ENCODE measurements around the gene RAD50. TPM values are rescaled to one million over a fixed set of nuclear protein-coding genes. Genes with fewer than 3 reads are reported as not detected.

Gene RAD50
- total RNA-seq, 2 donors from 2014 or later, result 20.2 to 37.0 TPM

DNA sequence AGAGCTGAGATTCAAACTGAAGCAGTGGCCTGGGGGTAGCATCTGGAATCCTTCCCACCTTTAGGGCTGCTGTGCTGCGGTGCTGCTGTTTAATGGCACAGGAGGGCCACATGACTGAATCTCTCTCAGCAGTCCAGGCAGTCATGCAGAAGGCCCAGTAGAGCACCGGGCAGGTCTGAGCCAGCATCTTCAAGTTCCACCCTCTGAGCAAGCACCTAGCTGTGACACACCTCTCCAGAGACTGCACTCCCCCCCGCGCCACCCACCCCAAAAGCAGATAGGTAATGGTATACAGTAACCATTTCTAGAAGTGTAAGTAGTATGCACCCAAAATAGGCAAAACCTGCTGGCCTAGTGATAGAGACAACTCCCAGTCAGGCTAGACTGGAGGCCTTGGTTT lies 125.2 kb downstream of the RAD50 start:
- Histone ChIP-seq H3K4me1 (replicated peaks) (no peaks in the 10 kb centered on the region), H3K27me3 (replicated peaks; ENCODE audit: insufficient read depth) (no peaks in the 10 kb centered on the region), H3K27ac (no peak overlapping the region), H3K9me3 (no peaks in the 10 kb centered on the region), H3K4me3 (no peak overlapping the region), H3K36me3 (no peaks in the 10 kb centered on the region)
- intact Hi-C loops (cut with DNase I), result no loop called here
- TF ChIP-seq, protein P1, sequence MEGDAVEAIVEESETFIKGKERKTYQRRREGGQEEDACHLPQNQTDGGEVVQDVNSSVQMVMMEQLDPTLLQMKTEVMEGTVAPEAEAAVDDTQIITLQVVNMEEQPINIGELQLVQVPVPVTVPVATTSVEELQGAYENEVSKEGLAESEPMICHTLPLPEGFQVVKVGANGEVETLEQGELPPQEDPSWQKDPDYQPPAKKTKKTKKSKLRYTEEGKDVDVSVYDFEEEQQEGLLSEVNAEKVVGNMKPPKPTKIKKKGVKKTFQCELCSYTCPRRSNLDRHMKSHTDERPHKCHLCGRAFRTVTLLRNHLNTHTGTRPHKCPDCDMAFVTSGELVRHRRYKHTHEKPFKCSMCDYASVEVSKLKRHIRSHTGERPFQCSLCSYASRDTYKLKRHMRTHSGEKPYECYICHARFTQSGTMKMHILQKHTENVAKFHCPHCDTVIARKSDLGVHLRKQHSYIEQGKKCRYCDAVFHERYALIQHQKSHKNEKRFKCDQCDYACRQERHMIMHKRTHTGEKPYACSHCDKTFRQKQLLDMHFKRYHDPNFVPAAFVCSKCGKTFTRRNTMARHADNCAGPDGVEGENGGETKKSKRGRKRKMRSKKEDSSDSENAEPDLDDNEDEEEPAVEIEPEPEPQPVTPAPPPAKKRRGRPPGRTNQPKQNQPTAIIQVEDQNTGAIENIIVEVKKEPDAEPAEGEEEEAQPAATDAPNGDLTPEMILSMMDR (IDR thresholded peaks at IDR 0.05), result no peak
- no peak for TF ChIP-seq POLR2A (IDR thresholded peaks at IDR 0.05)
- no peak for TF ChIP-seq POLR2AphosphoS5 (IDR thresholded peaks at IDR 0.05)
- 77% methylated on average over 2 of the region's 4 CpGs for WGBS
- DNase-seq (ENCODE audit: low spot score), result no peak

DNA sequence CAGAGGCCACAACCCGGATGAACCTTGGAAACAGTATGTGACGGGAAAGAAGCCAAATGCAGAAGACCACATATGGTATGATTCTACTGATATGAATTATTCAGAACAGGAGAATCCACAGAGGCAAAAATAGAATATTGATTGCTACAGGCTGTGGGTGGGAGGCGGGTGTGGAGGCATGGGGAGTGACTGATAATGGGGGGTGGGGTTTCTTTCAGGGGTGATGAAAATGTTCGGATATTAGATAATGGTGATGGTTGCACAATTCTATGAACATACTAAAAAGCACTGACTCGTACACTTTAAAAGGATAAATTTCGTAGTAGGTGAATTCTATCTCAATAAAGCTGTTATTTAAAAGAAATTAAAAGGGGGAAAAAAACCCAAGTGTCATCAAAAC lies 127.7 kb downstream of the RAD50 start:
- 88% methylated on average over 6 of the region's 6 CpGs for WGBS

DNA sequence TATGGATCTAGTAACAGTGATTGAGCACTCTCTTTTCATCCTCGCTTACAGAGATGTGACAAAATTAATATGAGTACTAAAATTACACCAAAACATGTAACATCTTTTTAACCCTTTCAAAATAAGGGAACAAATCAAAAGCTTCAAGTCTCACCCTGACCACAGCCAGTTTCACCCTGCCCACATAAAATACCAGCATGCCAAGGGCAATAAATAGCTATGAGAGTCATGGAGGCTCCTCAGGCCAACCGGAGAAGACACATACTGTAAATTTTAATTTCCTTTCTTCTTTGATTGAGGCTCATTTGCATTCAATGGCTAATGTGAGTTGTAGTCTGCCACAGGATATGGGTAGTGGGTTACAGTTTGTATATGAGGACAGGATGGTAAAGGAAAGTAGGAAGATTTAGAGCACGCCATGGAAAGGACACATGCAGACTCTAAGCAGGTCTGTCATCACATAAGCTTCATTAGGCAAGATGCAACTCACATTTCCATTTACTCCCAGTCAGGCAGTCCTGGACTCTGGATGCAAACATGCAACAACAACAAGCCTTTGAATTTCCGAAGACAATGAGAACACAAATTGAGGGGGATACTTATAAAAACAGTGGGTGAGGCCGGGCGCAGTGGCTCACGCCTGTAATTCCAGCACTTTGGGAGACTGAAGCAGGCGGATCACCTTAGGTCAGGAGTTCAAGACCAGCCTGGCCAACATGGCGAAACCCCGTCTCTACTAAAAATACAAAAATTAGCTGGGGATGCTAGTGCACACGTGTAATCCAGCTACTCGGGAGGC lies 128.3 kb downstream of the RAD50 start:
- 90% methylated on average over 12 of the region's 12 CpGs for WGBS
- H3K27me3 ChIP-seq (replicated peaks; ENCODE audit: insufficient read depth), result no peaks in the 10 kb centered on the region
- intact Hi-C loops (cut with DNase I), result no loop called here
- H3K36me3 ChIP-seq, result no peaks in the 10 kb centered on the region
- no peak overlapping the region for H3K27ac ChIP-seq
- H3K9me3 ChIP-seq, result no peaks in the 10 kb centered on the region
- no peaks in the 10 kb centered on the region for H3K4me1 ChIP-seq (replicated peaks)
- no peak overlapping the region for H3K4me3 ChIP-seq
- DNase-seq (ENCODE audit: low spot score), result no peak
- no peak for TF ChIP-seq POLR2A (IDR thresholded peaks at IDR 0.05)
- TF ChIP-seq, protein P1 (IDR thresholded peaks at IDR 0.05), result no peak
- no peak for TF ChIP-seq POLR2AphosphoS5 (IDR thresholded peaks at IDR 0.05)

More for the DNA sequence above, 127.7 kb downstream of the RAD50 start:
- TF ChIP-seq, protein P1 (IDR thresholded peaks at IDR 0.05), result no peak
- TF ChIP-seq POLR2A (IDR thresholded peaks at IDR 0.05) (no peak), POLR2AphosphoS5 (IDR thresholded peaks at IDR 0.05) (no peak)
- no peak for DNase-seq (ENCODE audit: low spot score)
- no peaks in the 10 kb centered on the region for H3K27me3 ChIP-seq (replicated peaks; ENCODE audit: insufficient read depth)
- H3K36me3 ChIP-seq, result no peaks in the 10 kb centered on the region
- no peaks in the 10 kb centered on the region for H3K4me1 ChIP-seq (replicated peaks)
- H3K27ac ChIP-seq, result no peak overlapping the region
- no peaks in the 10 kb centered on the region for H3K9me3 ChIP-seq
- intact Hi-C loops (cut with DNase I), result no loop called here
- no peak overlapping the region for H3K4me3 ChIP-seq

DNA sequence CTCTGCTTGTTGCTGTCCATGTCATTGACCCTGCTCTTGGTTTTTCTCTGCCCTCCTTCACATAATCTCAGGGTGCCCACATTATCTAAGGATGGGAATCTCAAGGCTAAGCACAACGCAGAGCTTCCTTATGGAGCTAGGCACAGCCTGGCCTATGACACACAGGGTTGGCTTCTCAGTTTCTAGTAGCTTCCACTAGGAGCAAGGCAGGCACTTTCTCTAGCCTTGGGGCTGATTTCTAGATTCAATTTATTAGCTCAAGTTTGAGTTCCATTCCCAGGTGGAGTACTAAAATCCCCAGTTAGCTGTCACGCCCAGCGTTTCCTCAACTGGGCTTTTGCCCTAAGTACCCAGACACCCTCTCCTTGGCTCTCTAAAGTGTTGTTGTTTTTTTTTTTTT lies 129.4 kb downstream of the RAD50 start:
- no peaks in the 10 kb centered on the region for H3K27me3 ChIP-seq (replicated peaks; ENCODE audit: insufficient read depth)
- DNase-seq (ENCODE audit: low spot score), result no peak
- H3K9me3 ChIP-seq, result no peaks in the 10 kb centered on the region
- 94% methylated on average over 3 of the region's 3 CpGs for WGBS
- H3K27ac ChIP-seq, result no peak overlapping the region
- intact Hi-C loops (cut with DNase I), result no loop called here
- H3K36me3 ChIP-seq, result no peaks in the 10 kb centered on the region
- H3K4me3 ChIP-seq, result no peak overlapping the region
- TF ChIP-seq, protein P1 (IDR thresholded peaks at IDR 0.05), result no peak
- no peak for TF ChIP-seq POLR2A (IDR thresholded peaks at IDR 0.05)
- TF ChIP-seq POLR2AphosphoS5 (IDR thresholded peaks at IDR 0.05), result no peak
- H3K4me1 ChIP-seq (replicated peaks), result no peaks in the 10 kb centered on the region

DNA sequence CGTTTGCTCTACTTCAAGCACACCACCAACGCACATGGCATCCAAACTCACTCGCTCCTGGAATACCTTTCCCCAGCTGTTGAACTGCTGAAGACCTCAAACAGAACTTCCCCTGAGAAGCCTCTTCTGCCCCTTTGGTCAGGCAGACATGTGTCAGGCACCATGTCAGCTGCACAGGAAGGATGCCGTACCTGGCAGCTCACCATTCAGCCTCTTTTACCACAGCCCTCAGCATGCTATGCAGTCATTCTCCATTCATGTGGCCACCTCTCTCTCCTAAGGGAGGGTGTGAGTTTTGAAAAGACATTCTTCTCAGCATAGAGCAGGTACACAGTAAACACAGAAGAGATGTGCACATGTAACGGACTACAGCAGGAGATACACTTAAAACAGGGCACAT lies 131.2 kb downstream of the RAD50 start:
- 87% methylated on average over 5 of the region's 5 CpGs for WGBS
- Histone ChIP-seq H3K4me3 (no peak overlapping the region), H3K9me3 (no peaks in the 10 kb centered on the region), H3K27ac (no peak overlapping the region), H3K36me3 (no peaks in the 10 kb centered on the region), H3K27me3 (replicated peaks; ENCODE audit: insufficient read depth) (no peaks in the 10 kb centered on the region), H3K4me1 (replicated peaks) (no peaks in the 10 kb centered on the region)
- intact Hi-C loops (cut with DNase I), result no loop called here
- no peak for DNase-seq (ENCODE audit: low spot score)
- TF ChIP-seq POLR2AphosphoS5 (IDR thresholded peaks at IDR 0.05) (no peak), POLR2A (IDR thresholded peaks at IDR 0.05) (no peak)
- TF ChIP-seq, protein P1 (IDR thresholded peaks at IDR 0.05), result no peak
